Karpas-422 (cell line): Measurements from ENCODE around the gene SLC16A8. TPM values are rescaled to one million over a fixed set of nuclear protein-coding genes. Genes with fewer than 3 reads are reported as not detected.
"Not testable (repeated sequence)": the region's sequence is repeated elsewhere in the genome, so short reads cannot be mapped to it uniquely, and the experiment has no call there.

Experiments used
- DNase-seq: peaks from one replicate; pipeline ENCODE4 v3.0.0-alpha.2; 2015
- H2AFZ ChIP-seq: fragments of 200-600 bp; sonication (generic); 2 replicates; pipeline ENCODE4 v1.6.1; 2014; ENCODE audit warnings: antibody characterized with exemption, low read length, mixed read lengths
- H3K27ac ChIP-seq: fragments of 200-600 bp; sonication (generic); 2 replicates; pipeline ENCODE4 v1.5.1; 2014; ENCODE audit warnings: mild to moderate bottlenecking, low read length, moderate library complexity
- H3K27me3 ChIP-seq: fragments of 200-600 bp; sonication (generic); 2 replicates; pipeline ENCODE4 v1.6.1; 2014; ENCODE audit warnings: low read length, mixed read lengths
- H3K36me3 ChIP-seq: fragments of 200-600 bp; sonication (generic); 2 replicates; pipeline ENCODE4 v1.6.1; 2014; ENCODE audit warnings: low read length, mixed read lengths; ENCODE audit not compliant: insufficient read depth
- H3K4me1 ChIP-seq: fragments of 200-600 bp; sonication (generic); 2 replicates; pipeline ENCODE4 v1.6.1; 2014; ENCODE audit warnings: mild to moderate bottlenecking, low read length, mixed read lengths
- H3K4me2 ChIP-seq: fragments of 200-600 bp; sonication (generic); 2 replicates; pipeline ENCODE4 v1.6.1; 2014; ENCODE audit warnings: low read length, low read depth, mild to moderate bottlenecking; ENCODE audit not compliant: poor library complexity, severe bottlenecking
- H3K4me3 ChIP-seq: fragments of 200-600 bp; sonication (generic); 2 replicates; pipeline ENCODE4 v1.5.1; 2014; ENCODE audit warnings: mild to moderate bottlenecking, antibody characterized with exemption, low read length, mixed read lengths
- H3K79me2 ChIP-seq: fragments of 200-600 bp; sonication (generic); 2 replicates; pipeline ENCODE4 v1.6.1; 2014; ENCODE audit warnings: mild to moderate bottlenecking, low read length, mixed read lengths
- H3K9ac ChIP-seq: fragments of 200-600 bp; sonication (generic); 2 replicates; pipeline ENCODE4 v1.6.0; 2014; ENCODE audit warnings: low read length
- H3K9me2 ChIP-seq: fragments of 200-600 bp; sonication (generic), shearing (Covaris generic); replicated peaks from 2 replicates; pipeline ENCODE4 v1.6.0; 2014; ENCODE audit warnings: mild to moderate bottlenecking, low read length, moderate library complexity; ENCODE audit not compliant: insufficient read depth
- H3K9me3 ChIP-seq: fragments of 300-700, 200-600 bp; sonication (generic); 2 replicates; pipeline ENCODE4 v1.6.1; 2014; ENCODE audit warnings: low read length, mixed read lengths
- H4K20me1 ChIP-seq: fragments of 200-600 bp; sonication (generic); 2 replicates; pipeline ENCODE4 v1.6.1; 2014; ENCODE audit warnings: mild to moderate bottlenecking, antibody characterized with exemption, low read length, low read depth; ENCODE audit not compliant: insufficient read depth
- total RNA-seq: library from RNA; depleted of rRNA; stranded (reverse); fragments of >200 nt; shearing (Covaris generic); gene quantifications from 2 replicates; pipeline ENCODE4 v1.2.3, GENCODE V29; 2014; ENCODE audit warnings: low replicate concordance

SLC16A8 gene
- total RNA-seq, 1 experiment from 2014 or later, result not detected

DNA sequence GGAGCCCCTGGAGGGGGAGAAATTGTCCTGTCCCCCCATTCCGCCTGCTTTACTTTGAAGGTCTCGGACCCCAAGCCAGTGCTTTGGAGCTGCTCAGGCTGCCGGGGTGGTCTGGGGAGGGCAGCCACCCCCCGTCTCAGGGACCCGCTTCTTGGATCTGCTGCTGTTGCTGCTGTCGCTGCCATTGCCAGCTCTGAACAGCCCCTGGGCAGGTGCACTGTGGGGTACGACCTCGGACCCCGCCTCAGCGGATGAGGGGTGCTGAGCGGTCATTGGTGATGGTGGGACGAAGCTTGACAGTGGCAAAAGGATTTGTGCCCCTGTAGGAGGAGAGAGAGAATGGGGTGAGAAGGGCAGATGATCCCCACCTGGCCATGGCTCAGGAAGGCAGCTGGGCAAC lies 1.1 kb upstream of the SLC16A8 start:
- no peak for DNase-seq
- Histone ChIP-seq H3K36me3 (no peaks in the 10 kb centered on the region), H3K9ac (no peak overlapping the region), H4K20me1 (no peaks in the 10 kb centered on the region), H3K4me2 (no peak overlapping the region), H2AFZ (no peak overlapping the region), H3K27ac (no peak overlapping the region), H3K9me2 (no peaks in the 10 kb centered on the region), H3K4me1 (no peaks in the 10 kb centered on the region), H3K9me3 (no peaks in the 10 kb centered on the region), H3K27me3 (no peaks in the 10 kb centered on the region), H3K79me2 (no peaks in the 10 kb centered on the region), H3K4me3 (no peak overlapping the region)

DNA sequence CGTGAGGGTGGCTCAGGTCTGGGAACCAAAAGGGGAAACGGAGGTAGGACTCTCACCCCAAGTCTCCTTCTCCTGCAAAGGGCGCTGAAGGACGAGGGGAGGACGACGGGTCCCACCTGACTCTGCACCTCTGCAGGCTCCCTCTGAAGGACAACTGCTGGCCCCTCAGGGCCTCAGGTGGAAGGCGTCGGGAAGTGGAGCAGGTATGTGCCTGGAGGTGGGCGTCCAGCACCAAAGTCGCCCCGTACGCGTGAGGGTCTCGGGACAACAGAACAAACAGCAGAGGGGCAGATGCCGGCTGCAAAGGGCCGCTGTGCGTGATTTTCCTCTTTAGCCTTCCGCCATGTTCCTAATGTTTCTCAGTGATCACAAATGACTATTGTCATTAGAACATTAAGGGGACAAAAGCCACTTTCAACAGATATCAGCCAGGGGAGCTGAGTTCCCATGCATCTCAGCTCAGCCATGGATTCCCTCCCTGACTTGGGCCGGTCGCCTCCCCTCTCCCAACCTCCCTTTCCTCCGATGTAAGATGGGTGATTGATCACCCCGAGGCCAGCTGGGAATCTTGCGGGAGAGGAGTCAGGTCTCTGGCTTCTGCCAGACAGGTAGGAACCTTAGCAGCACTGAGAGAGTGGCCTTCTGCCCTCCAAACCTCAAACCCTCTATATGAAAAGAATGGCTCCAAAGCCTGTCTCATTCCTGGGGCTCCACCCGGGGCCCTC lies 836 bp downstream of the SLC16A8 start:
- H3K79me2 ChIP-seq, result no peaks in the 10 kb centered on the region
- H3K4me3 ChIP-seq, result no peak overlapping the region
- no peak overlapping the region for H3K9ac ChIP-seq
- no peaks in the 10 kb centered on the region for H4K20me1 ChIP-seq
- H3K4me2 ChIP-seq, result no peak overlapping the region
- H3K4me1 ChIP-seq, result no peaks in the 10 kb centered on the region
- H3K27me3 ChIP-seq, result no peaks in the 10 kb centered on the region
- H2AFZ ChIP-seq, result no peak overlapping the region
- H3K9me2 ChIP-seq, result no peaks in the 10 kb centered on the region
- no peak for DNase-seq
- no peaks in the 10 kb centered on the region for H3K36me3 ChIP-seq
- no peak overlapping the region for H3K27ac ChIP-seq
- no peaks in the 10 kb centered on the region for H3K9me3 ChIP-seq

DNA sequence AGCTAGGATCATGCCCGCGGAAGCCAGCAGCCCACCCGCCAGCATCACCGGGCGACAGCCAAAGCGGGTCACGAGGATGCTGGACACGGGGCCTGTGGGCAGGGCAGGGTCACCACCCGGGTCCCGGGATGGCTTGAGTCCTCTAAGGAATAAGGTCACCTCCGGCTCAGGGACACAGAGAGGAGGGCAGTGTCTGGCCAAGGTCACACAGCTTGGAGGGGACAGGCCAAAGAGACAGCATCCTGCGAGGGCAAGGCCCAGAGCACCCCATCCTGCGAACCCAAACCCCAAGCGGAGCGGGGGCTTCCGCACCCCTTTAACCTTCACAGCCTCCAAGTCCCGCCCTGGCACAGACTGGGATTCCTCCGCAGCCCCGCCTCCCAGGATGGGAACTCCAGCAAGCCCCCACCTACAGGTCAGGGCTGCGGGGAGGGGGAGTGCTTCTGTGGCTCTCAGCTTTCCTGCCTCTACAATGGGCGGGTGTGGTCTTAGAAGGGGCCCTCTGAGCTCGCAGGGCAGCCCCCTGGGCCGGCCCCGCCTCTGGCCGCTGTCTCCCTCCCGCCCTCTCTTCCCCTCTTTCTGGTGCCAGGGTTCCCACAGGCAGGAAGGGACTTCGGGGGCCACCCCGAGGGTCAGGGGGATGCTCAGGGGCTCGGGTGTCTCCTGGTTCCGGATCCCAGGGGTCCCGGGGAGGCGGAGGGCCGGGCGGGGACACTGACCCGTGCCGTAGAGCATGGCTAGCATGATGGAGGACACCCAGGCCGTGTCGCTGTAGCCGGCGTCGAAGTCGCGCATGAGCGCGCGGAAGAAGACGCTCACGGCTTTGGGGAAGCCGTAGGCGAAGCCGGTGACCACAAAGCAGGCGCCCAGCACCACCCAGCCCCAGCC lies 1.8 kb downstream of the SLC16A8 start:
- H3K4me1 ChIP-seq, result no peaks in the 10 kb centered on the region
- no peaks in the 10 kb centered on the region for H3K9me3 ChIP-seq
- H3K4me2 ChIP-seq, result no peak overlapping the region
- no peaks in the 10 kb centered on the region for H3K36me3 ChIP-seq
- no peaks in the 10 kb centered on the region for H3K9me2 ChIP-seq
- no peak overlapping the region for H2AFZ ChIP-seq
- H3K4me3 ChIP-seq, result no peak overlapping the region
- H3K79me2 ChIP-seq, result no peaks in the 10 kb centered on the region
- H3K27ac ChIP-seq, result no peak overlapping the region
- H3K9ac ChIP-seq, result no peak overlapping the region
- H4K20me1 ChIP-seq, result no peaks in the 10 kb centered on the region
- no peak for DNase-seq
- no peaks in the 10 kb centered on the region for H3K27me3 ChIP-seq

DNA sequence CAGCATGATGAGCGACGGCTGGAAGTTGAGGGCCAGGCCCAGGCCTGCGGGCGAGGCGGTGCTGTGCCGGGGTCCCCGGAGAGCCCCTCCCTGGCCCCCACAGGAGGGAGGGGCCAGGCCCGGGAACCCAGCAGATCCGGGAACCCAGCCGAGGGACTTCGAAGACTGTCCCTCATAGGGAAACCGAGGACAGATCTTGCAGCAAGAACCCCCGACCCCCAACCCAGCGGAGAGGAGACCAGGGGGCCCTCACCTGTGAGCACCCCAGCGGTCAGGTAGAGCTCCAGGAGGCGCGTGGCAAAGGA lies 2.4 kb downstream of the SLC16A8 start:
- no peak for DNase-seq
- H4K20me1 ChIP-seq, result no peaks in the 10 kb centered on the region
- no peak overlapping the region for H3K4me2 ChIP-seq
- no peaks in the 10 kb centered on the region for H3K36me3 ChIP-seq
- no peaks in the 10 kb centered on the region for H3K9me2 ChIP-seq
- H3K9ac ChIP-seq, result no peak overlapping the region
- no peak overlapping the region for H3K4me3 ChIP-seq
- H3K9me3 ChIP-seq, result no peaks in the 10 kb centered on the region
- no peaks in the 10 kb centered on the region for H3K4me1 ChIP-seq
- no peak overlapping the region for H3K27ac ChIP-seq
- H3K27me3 ChIP-seq, result no peaks in the 10 kb centered on the region
- H3K79me2 ChIP-seq, result no peaks in the 10 kb centered on the region
- no peak overlapping the region for H2AFZ ChIP-seq

DNA sequence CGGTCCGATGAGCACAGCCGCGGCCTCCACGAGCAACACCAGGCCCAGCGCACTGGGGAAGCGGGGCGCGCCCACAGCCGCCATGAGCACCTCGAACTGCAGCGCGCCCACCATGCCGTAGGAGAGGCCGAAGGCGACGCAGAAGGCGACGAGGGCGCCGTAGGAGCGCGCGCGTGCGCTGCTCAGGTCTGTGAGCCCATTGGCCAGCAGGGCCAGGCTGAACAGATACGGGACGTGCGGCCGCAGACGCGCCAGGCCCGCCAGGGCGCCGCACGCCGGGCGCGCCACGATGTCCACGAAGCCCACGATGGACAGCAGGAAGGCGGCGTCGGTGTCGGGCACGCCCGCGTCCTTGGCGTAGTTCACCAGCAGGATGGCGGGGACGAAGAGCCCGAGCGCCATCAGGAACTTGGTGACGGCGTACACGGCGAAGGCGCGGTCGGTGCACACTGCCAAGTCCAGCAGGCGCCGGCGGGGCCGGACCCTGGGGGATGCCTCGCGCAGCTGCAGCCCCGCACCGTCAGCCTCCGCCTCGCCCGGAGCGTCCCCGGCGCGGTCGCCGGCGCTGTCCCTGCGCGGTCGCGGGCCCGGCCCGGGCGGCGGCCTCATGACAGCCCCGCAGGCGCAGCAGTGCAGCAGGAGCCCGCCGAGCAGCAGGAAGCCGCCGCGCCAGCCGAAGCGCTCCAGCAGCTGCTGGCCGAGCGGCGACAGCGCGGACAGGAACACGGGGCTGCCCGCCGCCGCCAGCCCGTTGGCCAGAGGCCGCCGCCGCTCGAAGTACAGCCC lies 2.9 kb downstream of the SLC16A8 start:
- Histone ChIP-seq H3K4me3 (no peak overlapping the region), H3K4me2 (no peak overlapping the region), H3K9ac (no peak overlapping the region), H3K9me2 (no peaks in the 10 kb centered on the region), H3K9me3 (no peaks in the 10 kb centered on the region), H3K27me3 (no peaks in the 10 kb centered on the region), H3K36me3 (no peaks in the 10 kb centered on the region), H3K4me1 (no peaks in the 10 kb centered on the region), H4K20me1 (no peaks in the 10 kb centered on the region), H3K79me2 (no peaks in the 10 kb centered on the region), H3K27ac (no peak overlapping the region), H2AFZ (no peak overlapping the region)
- DNase-seq, result no peak

DNA sequence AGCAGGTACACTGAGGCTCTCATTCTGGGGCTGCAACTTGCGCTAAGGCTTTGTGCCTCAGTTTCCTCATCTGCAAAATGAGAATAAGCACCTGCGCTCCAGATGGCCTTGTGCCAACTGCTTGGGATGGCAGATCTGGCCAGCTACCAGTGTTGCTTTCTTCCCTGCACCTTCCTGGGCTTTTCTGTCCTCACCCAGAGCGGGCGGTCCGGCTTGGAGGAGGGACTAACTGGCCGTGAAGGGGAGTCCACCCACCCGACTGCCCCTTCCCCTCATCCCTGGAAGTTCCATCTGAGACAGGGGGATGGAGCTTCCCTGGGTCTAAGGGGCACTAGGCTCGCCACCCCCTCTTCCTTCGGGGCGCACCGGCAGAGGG lies 3.5 kb downstream of the SLC16A8 start:
- Histone ChIP-seq H2AFZ (no peak overlapping the region), H3K9ac (no peak overlapping the region), H3K9me3 (no peaks in the 10 kb centered on the region), H3K79me2 (no peaks in the 10 kb centered on the region), H3K4me1 (no peaks in the 10 kb centered on the region), H3K27ac (no peak overlapping the region), H4K20me1 (no peaks in the 10 kb centered on the region), H3K4me3 (no peak overlapping the region), H3K36me3 (no peaks in the 10 kb centered on the region), H3K9me2 (no peaks in the 10 kb centered on the region), H3K27me3 (no peaks in the 10 kb centered on the region), H3K4me2 (no peak overlapping the region)
- no peak for DNase-seq

DNA sequence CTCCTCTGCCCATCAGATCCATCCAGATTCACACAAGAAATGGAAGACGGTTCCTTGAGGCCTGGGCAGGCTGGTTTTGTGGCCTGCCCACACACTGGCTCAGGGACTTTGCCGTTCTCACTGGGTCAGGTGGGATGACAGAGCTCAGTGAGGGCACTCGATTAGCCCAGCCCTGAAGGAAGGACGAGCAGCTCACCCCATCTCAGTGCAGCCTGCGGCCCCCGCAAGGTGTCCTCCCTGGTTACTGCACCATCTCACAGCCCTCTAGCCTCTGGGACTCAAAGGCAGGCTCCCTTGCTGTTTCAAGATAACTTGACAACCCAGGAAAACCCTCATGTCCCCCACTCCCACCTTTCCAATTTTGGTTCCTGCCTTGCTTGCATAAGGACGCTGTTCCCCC lies 4.2 kb downstream of the SLC16A8 start:
- Histone ChIP-seq H3K9me3 (no peaks in the 10 kb centered on the region), H3K9ac (no peak overlapping the region), H3K79me2 (no peaks in the 10 kb centered on the region), H3K9me2 (no peaks in the 10 kb centered on the region), H3K4me3 (no peak overlapping the region), H3K27me3 (no peaks in the 10 kb centered on the region), H4K20me1 (no peaks in the 10 kb centered on the region), H2AFZ (no peak overlapping the region), H3K4me1 (no peaks in the 10 kb centered on the region), H3K36me3 (no peaks in the 10 kb centered on the region), H3K27ac (no peak overlapping the region), H3K4me2 (no peak overlapping the region)
- no peak for DNase-seq

DNA sequence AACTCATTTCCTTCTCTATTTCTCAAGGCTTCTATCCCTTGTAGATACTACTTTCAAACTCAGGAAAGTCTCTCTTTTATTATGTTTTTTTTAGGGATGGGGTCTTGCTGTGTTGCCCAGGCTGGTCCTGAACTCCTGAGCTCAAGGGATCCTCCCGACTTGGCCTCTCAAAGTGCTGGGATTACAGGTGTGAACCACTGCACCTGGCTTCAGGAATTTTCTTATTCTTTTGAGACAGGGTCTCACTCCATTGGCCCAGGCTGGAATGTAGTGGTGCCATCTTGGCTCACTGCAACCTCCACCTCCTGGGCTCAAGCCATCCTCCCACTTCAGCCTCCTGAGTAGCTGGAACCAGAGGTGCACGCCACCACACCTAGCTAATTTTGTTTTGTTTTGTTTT lies 4.8 kb downstream of the SLC16A8 start:
- H3K36me3 ChIP-seq, H3K4me1 ChIP-seq, H3K4me2 ChIP-seq, H3K79me2 ChIP-seq, H4K20me1 ChIP-seq, DNase-seq, H3K27me3 ChIP-seq, H3K4me3 ChIP-seq, H2AFZ ChIP-seq, H3K9ac ChIP-seq, H3K9me2 ChIP-seq, H3K27ac ChIP-seq, H3K9me3 ChIP-seq: not testable (repeated sequence)
